GM23338 (cell line): Measurements from ENCODE around the gene IGF2R. TPM values are rescaled to one million over a fixed set of nuclear protein-coding genes. Genes with fewer than 3 reads are reported as not detected.

ENCODE experiments used
- ATAC-seq: fragments of 200-7000 bp; cut with Tn5 transposase; 3 replicates; pipeline ENCODE4 v1.9.1; 2020
- DNase-seq: peaks from one replicate; pipeline ENCODE4 v3.0.0-alpha.2; 2015; ENCODE audit warnings: low spot score
- H2AFZ ChIP-seq: fragments of 200-600 bp; sonication (generic); 2 replicates; pipeline ENCODE4 v1.8.0; 2016; ENCODE audit warnings: antibody characterized with exemption, mild to moderate bottlenecking, moderate library complexity
- H3F3A ChIP-seq: fragments of 200-600 bp; sonication (generic); replicated peaks from 2 replicates; pipeline ENCODE4 v1.8.0; 2017; ENCODE audit warnings: antibody characterized with exemption, mixed run types, low read depth
- H3K27ac ChIP-seq: fragments of 200-600 bp; sonication (generic); 2 replicates; pipeline ENCODE4 v1.6.1; 2016; ENCODE audit warnings: low read depth
- H3K27me3 ChIP-seq: fragments of 200-600 bp; sonication (generic); 2 replicates; pipeline ENCODE4 v1.8.0; 2016; ENCODE audit warnings: mild to moderate bottlenecking, mixed run types, moderate library complexity; ENCODE audit not compliant: insufficient read depth
- H3K36me3 ChIP-seq: fragments of 200-600 bp; sonication (generic); 2 replicates; pipeline ENCODE4 v1.8.0; 2016; ENCODE audit warnings: mild to moderate bottlenecking; ENCODE audit not compliant: insufficient read depth
- H3K4me1 ChIP-seq: fragments of 200-600 bp; sonication (generic); 2 replicates; pipeline ENCODE4 v1.8.0; 2016; ENCODE audit warnings: mild to moderate bottlenecking, moderate library complexity; ENCODE audit not compliant: insufficient read depth
- H3K4me2 ChIP-seq: fragments of 200-600 bp; sonication (generic); 2 replicates; pipeline ENCODE4 v1.7.1; 2017; ENCODE audit warnings: mixed run types
- H3K4me3 ChIP-seq: fragments of 200-600 bp; sonication (generic); 2 replicates; pipeline ENCODE4 v1.6.1; 2016; ENCODE audit warnings: mixed run types
- H3K79me2 ChIP-seq: fragments of 200-600 bp; sonication (generic); replicated peaks from 2 replicates; pipeline ENCODE4 v1.8.0; 2017; ENCODE audit warnings: mild to moderate bottlenecking; ENCODE audit not compliant: insufficient read depth
- H3K9me2 ChIP-seq: fragments of 200-600 bp; sonication (generic); 2 replicates; pipeline ENCODE4 v1.8.0; 2017; ENCODE audit not compliant: insufficient read depth
- H4K20me1 ChIP-seq: fragments of 200-600 bp; sonication (generic); replicated peaks from 2 replicates; pipeline ENCODE4 v1.8.0; 2017; ENCODE audit warnings: mild to moderate bottlenecking; ENCODE audit not compliant: insufficient read depth
- H3K27ac Mint-ChIP-seq: 2 replicates; pipeline ENCODE4 v1.8.0; 2020; ENCODE audit warnings: inconsistent platforms, mild to moderate bottlenecking, moderate library complexity, mixed read lengths
- H3K27me3 Mint-ChIP-seq: 3 replicates; pipeline ENCODE4 v1.8.0; 2022; ENCODE audit warnings: low read depth, mild to moderate bottlenecking, moderate library complexity, mixed read lengths, inconsistent platforms; ENCODE audit not compliant: insufficient read depth, poor library complexity
- H3K36me3 Mint-ChIP-seq: 3 replicates; pipeline ENCODE4 v1.8.0; 2021; ENCODE audit warnings: low read depth, mild to moderate bottlenecking, inconsistent platforms, moderate library complexity, mixed read lengths
- H3K4me1 Mint-ChIP-seq: 3 replicates; pipeline ENCODE4 v1.8.0; 2020; ENCODE audit warnings: mild to moderate bottlenecking, inconsistent platforms, mixed read lengths
- H3K4me3 Mint-ChIP-seq: 3 replicates; pipeline ENCODE4 v1.8.0; 2021; ENCODE audit warnings: moderate library complexity, mild to moderate bottlenecking, inconsistent platforms, mixed read lengths
- H3K9me3 Mint-ChIP-seq: 3 replicates; pipeline ENCODE4 v1.8.0; 2020; ENCODE audit warnings: moderate library complexity, mild to moderate bottlenecking, inconsistent platforms, mixed read lengths
- CREB1 ChIP-seq: fragments of 250-450 bp; sonication (Bioruptor Pico); IDR thresholded peaks from 2 replicates; pipeline ENCODE4 v1.5.0; 2020; ENCODE audit warnings: low read depth, mild to moderate bottlenecking, moderate library complexity
- CTCF ChIP-seq, 2 experiments: fragments of 200-600 bp in 1 of 2; sonication (generic) in 1 of 2; conservative IDR thresholded peaks; 2 replicates each; pipeline versions ENCODE4 v1.5.1 to v1.6.1; 2016 to 2017; ENCODE audit warnings: antibody characterized with exemption in 2 of 2, low read depth in 2 of 2, mild to moderate bottlenecking in 2 of 2, moderate library complexity in 1 of 2
- EZH2 ChIP-seq: fragments of 200-600 bp; sonication (generic); IDR thresholded peaks from one replicate; pipeline ENCODE4 v1.8.0; 2017; ENCODE audit warnings: antibody characterized with exemption, mild to moderate bottlenecking, low read depth; ENCODE audit not compliant: unreplicated experiment
- EZH2phosphoT487 ChIP-seq: fragments of 200-600 bp; sonication (generic); IDR thresholded peaks from one replicate; pipeline ENCODE4 v1.8.1; 2018; ENCODE audit warnings: antibody characterized with exemption; ENCODE audit not compliant: unreplicated experiment
- JUNB ChIP-seq: IDR thresholded peaks from one replicate; pipeline ENCODE4 v1.6.1; 2016; ENCODE audit warnings: antibody characterized with exemption; ENCODE audit not compliant: unreplicated experiment
- NANOG ChIP-seq: IDR thresholded peaks from 2 replicates; pipeline ENCODE4 v1.6.1; 2016; ENCODE audit warnings: antibody characterized with exemption, borderline replicate concordance
- POLR2AphosphoS5 ChIP-seq: IDR thresholded peaks from 2 replicates; pipeline ENCODE4 v1.6.1; 2016; ENCODE audit warnings: antibody characterized with exemption, low read depth
- STAT1 ChIP-seq: IDR thresholded peaks from one replicate; pipeline ENCODE4 v1.6.1; 2016; ENCODE audit warnings: antibody characterized with exemption; ENCODE audit not compliant: unreplicated experiment
- ZNF114 ChIP-seq: fragments of 250-450 bp; sonication (Bioruptor Pico); IDR thresholded peaks from 2 replicates; pipeline ENCODE4 v1.5.0; 2020; ENCODE audit warnings: mild to moderate bottlenecking, moderate library complexity
- ZNF331 ChIP-seq: fragments of 250-450 bp; sonication (Bioruptor Pico); IDR thresholded peaks from 2 replicates; pipeline ENCODE4 v1.5.0; 2020; ENCODE audit warnings: low read depth, mild to moderate bottlenecking, moderate library complexity
- ZNF462 ChIP-seq: fragments of 250-450 bp; sonication (Bioruptor Pico); IDR thresholded peaks from 2 replicates; pipeline ENCODE4 v1.5.0; 2020; ENCODE audit warnings: mild to moderate bottlenecking, moderate library complexity
- polyA plus RNA-seq: library from polyadenylated mRNA; unstranded; fragments of >200 nt; fragmentation: Nextera tagmentation; extraction: Ambion mirVana; gene quantifications from 2 replicates; pipeline ENCODE4 v1.2.1, GENCODE V29; 2016
- total RNA-seq: library from RNA; depleted of rRNA; stranded (reverse); fragments of >200 nt; shearing (Covaris generic); gene quantifications from 2 replicates; pipeline ENCODE4 v1.2.3, GENCODE V29; 2014
- TF ChIP-seq, protein P1 (sequence below): IDR thresholded peaks from 2 replicates; pipeline ENCODE4 v1.6.1; 2016; ENCODE audit warnings: antibody characterized with exemption
- TF ChIP-seq, protein P2 (sequence below): IDR thresholded peaks from one replicate; pipeline ENCODE4 v1.6.1; 2018; ENCODE audit warnings: antibody characterized with exemption; ENCODE audit not compliant: unreplicated experiment

Gene IGF2R
- total and polyA plus RNA-seq, 2 experiments from 2014 or later: 12.5 to 76.4 TPM

DNA sequence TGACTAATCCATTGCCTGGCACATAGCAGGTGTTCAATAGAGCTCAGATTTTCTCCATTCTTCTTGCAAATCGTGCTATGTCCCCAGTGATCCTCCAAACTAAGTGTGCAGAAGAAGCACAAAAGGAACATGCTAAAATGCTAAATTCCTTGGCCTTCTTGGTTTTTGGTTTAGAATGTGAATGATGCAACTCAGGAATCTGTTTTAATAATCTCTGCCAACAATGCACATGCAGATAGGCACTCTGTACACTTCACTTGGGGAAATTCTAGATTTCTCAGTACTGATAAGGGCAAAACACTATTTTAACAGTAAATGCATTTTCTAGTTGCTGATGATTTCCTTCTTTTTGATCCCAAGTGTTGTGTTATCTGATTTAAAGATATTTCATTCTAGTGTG is 188.0 kb downstream of the IGF2R start:
- no peaks in the 10 kb centered on the region for H4K20me1 ChIP-seq
- ATAC-seq (no peak), DNase-seq (no peak)
- H3K4me2 ChIP-seq: no peak overlapping the region
- H3K27me3 Mint-ChIP-seq: peaks cover 3% of the 10 kb centered on the region
- H3K27ac ChIP-seq: no peak overlapping the region
- no peaks in the 10 kb centered on the region for H3K79me2 ChIP-seq
- H3F3A ChIP-seq: no peaks in the 10 kb centered on the region
- H3K27me3 ChIP-seq: no peaks in the 10 kb centered on the region
- no peak overlapping the region for H3K4me3 Mint-ChIP-seq
- H3K27ac Mint-ChIP-seq: no peak overlapping the region
- H3K9me3 Mint-ChIP-seq: peaks cover 6% of the 10 kb centered on the region; the same call in 2 of the 3 replicates
- peaks cover 6% of the 10 kb centered on the region; the same call in 2 of the 3 replicates for H3K36me3 Mint-ChIP-seq
- H3K4me1 Mint-ChIP-seq: peaks cover 15% of the 10 kb centered on the region
- no peak overlapping the region for H2AFZ ChIP-seq
- peaks cover 4% of the 10 kb centered on the region; the same call in 1 of the 2 replicates for H3K9me2 ChIP-seq
- H3K36me3 ChIP-seq: no peaks in the 10 kb centered on the region
- no peak for TF ChIP-seq ZNF462
- TF ChIP-seq, protein P1, sequence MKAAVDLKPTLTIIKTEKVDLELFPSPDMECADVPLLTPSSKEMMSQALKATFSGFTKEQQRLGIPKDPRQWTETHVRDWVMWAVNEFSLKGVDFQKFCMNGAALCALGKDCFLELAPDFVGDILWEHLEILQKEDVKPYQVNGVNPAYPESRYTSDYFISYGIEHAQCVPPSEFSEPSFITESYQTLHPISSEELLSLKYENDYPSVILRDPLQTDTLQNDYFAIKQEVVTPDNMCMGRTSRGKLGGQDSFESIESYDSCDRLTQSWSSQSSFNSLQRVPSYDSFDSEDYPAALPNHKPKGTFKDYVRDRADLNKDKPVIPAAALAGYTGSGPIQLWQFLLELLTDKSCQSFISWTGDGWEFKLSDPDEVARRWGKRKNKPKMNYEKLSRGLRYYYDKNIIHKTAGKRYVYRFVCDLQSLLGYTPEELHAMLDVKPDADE: no peak
- TF ChIP-seq ZNF331 (CRISPR knock-in tag): no peak
- no peak for TF ChIP-seq ZNF114
- TF ChIP-seq NANOG: no peak
- TF ChIP-seq CREB1: no peak
- TF ChIP-seq CTCF (conservative IDR thresholded peaks at IDR 0.05; ENCODE audit: low read depth in 2 of 2): no peak
- no peak for TF ChIP-seq STAT1
- TF ChIP-seq EZH2: no peak
- no peak for TF ChIP-seq EZH2phosphoT487
- TF ChIP-seq, protein P2, sequence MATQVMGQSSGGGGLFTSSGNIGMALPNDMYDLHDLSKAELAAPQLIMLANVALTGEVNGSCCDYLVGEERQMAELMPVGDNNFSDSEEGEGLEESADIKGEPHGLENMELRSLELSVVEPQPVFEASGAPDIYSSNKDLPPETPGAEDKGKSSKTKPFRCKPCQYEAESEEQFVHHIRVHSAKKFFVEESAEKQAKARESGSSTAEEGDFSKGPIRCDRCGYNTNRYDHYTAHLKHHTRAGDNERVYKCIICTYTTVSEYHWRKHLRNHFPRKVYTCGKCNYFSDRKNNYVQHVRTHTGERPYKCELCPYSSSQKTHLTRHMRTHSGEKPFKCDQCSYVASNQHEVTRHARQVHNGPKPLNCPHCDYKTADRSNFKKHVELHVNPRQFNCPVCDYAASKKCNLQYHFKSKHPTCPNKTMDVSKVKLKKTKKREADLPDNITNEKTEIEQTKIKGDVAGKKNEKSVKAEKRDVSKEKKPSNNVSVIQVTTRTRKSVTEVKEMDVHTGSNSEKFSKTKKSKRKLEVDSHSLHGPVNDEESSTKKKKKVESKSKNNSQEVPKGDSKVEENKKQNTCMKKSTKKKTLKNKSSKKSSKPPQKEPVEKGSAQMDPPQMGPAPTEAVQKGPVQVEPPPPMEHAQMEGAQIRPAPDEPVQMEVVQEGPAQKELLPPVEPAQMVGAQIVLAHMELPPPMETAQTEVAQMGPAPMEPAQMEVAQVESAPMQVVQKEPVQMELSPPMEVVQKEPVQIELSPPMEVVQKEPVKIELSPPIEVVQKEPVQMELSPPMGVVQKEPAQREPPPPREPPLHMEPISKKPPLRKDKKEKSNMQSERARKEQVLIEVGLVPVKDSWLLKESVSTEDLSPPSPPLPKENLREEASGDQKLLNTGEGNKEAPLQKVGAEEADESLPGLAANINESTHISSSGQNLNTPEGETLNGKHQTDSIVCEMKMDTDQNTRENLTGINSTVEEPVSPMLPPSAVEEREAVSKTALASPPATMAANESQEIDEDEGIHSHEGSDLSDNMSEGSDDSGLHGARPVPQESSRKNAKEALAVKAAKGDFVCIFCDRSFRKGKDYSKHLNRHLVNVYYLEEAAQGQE: no peak
- no peak for TF ChIP-seq POLR2AphosphoS5
- no peak for TF ChIP-seq JUNB
- H3K4me1 ChIP-seq: peaks cover 1% of the 10 kb centered on the region; the same call in 1 of the 2 replicates
- no peak overlapping the region for H3K4me3 ChIP-seq
